CD1c-positive myeloid dendritic cell (primary cell): Measurements from ENCODE around the gene KCNE5.
"Not testable (repeated sequence)": the region's sequence is repeated elsewhere in the genome, so short reads cannot be mapped to it uniquely, and the experiment has no call there.

Source experiments
- DNase-seq: peaks from one replicate; pipeline ENCODE4 v3.0.0-alpha.2; 2016; ENCODE audit errors: extremely low spot score

Gene KCNE5

GRCh38 chrX:109614951-109615350 is 10.0 kb downstream of the KCNE5 start:
- no peak for DNase-seq

GRCh38 chrX:109601486-109601885 is 23.5 kb downstream of the KCNE5 start:
- no peak for DNase-seq

DNA sequence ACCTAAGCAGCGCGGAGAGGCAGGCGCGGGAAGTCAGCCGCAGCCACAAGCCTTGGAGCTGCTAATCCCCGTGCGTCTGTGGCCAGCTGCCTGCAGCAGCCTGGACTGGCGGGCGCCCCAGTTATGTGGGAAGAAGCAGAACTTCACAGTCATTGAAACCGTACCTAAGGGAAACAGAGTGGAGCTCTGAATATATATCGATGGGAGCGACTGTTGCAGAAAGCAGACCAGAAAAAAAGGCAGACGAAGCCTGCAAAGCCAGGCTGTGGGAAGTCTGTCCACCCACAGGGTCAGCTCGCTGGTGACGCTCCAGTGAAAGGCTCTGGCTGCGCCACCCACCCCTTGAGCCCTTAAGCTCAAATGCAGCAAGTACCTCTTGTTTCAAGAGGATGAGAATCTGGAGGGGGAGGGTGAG is 24.7 kb downstream of the KCNE5 start:
- peak; percentile 21 for DNase-seq

GRCh38 chrX:109596015-109596414 is 29.0 kb downstream of the KCNE5 start:
- DNase-seq: no peak

DNA sequence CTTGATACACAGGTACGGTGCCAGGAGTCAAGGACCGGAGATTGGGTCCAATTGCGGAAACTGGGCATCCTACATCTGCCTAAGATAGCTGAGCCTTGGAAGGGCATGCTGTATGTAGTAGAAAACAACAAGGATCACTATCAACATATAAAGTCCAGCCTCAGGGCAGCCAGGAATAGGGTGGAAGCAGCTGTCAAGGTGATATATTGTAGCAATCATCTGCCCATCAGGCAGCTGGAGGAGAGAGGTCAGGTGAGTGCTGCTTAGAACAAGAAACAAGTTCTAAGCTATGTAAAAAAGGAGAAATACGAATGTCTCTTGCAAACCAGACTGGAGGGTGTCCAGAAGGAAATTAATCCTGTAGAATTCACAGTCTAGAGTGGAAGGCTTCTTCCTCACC is 34.8 kb downstream of the KCNE5 start:
- no peak for DNase-seq

DNA sequence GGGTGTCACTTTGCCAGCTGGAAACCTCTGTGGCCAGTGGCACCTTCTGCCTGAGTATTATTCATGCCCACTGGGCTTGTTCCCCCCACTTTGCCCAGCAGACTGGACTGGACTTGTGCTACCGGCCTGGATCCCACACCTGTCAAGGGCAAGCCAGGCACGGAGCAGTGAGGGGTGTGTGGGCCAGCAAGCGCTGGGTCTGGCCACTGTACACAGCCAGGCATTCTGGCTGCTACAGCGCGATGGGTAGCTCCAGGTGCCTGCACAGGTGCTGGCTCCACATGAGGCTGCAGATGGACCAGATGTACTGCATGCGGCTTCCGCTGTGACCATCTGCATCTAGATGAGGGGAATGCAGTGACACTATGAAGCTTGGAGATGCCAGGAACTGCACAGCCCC is 39.5 kb downstream of the KCNE5 start:
- no peak for DNase-seq

- no peak for DNase-seq
Measured at GRCh38 chrX:109578916-109579315, 46.1 kb downstream of the KCNE5 start.

- DNase-seq: no peak
Measured at GRCh38 chrX:109577055-109577454, 47.9 kb downstream of the KCNE5 start.

GRCh38 chrX:109576083-109576482 is 48.9 kb downstream of the KCNE5 start:
- DNase-seq: not testable (repeated sequence)
